GDM1 (cell line): ENCODE data around the gene AASDHPPT.
A peak's percentile ranks its signal among the peaks of the same experiment; 100 is the strongest.
"Not testable (repeated sequence)": the region's sequence is repeated elsewhere in the genome, so short reads cannot be mapped to it uniquely, and the experiment has no call there.

ENCODE experiments used
- DNase-seq: peaks from one replicate; lab custom pipeline; 2025; lab: John Stamatoyannopoulos, UW

AASDHPPT gene

GRCh38 chr11:106077609-106078455 is at the start of gene AASDHPPT:
AASDHPPT (plus strand) TSS chr11:106077662; CDS start chr11:106077711, 49 bp downstream.
- peak; percentile 15 for DNase-seq

- DNase-seq, result no peak
Observed at GRCh38 chr11:106030609-106031008, 46.9 kb upstream of the AASDHPPT start.

- DNase-seq, result no peak
Observed at GRCh38 chr11:106031202-106031810, 46.2 kb upstream of the AASDHPPT start.

GRCh38 chr11:106031936-106032335 is 45.5 kb upstream of the AASDHPPT start:
- DNase-seq, result no peak

GRCh38 chr11:106032861-106033260 is 44.6 kb upstream of the AASDHPPT start:
- DNase-seq, result no peak

- DNase-seq, result no peak
Observed at GRCh38 chr11:106043540-106043939, 33.9 kb upstream of the AASDHPPT start.

- DNase-seq, result no peak
Observed at GRCh38 chr11:106047631-106048030, 29.8 kb upstream of the AASDHPPT start.

GRCh38 chr11:106049727-106050476 is 27.6 kb upstream of the AASDHPPT start:
- no peak for DNase-seq

GRCh38 chr11:106051103-106051502 is 26.4 kb upstream of the AASDHPPT start:
- no peak for DNase-seq

- not testable (repeated sequence) for DNase-seq
Observed at GRCh38 chr11:106058377-106058776, 19.1 kb upstream of the AASDHPPT start.

GRCh38 chr11:106059617-106060016 is 17.8 kb upstream of the AASDHPPT start:
- no peak for DNase-seq

- no peak for DNase-seq
Observed at GRCh38 chr11:106061249-106061784, 16.1 kb upstream of the AASDHPPT start.

GRCh38 chr11:106061954-106062949 is 15.2 kb upstream of the AASDHPPT start:
- no peak for DNase-seq

GRCh38 chr11:106063009-106063408 is 14.5 kb upstream of the AASDHPPT start:
- DNase-seq, result no peak

- DNase-seq, result no peak
Observed at GRCh38 chr11:106070606-106071005, 6.9 kb upstream of the AASDHPPT start.

GRCh38 chr11:106072804-106073203 is 4.7 kb upstream of the AASDHPPT start:
- no peak for DNase-seq

- DNase-seq, result no peak
Observed at GRCh38 chr11:106076171-106076918, 1.1 kb upstream of the AASDHPPT start.

- DNase-seq, result peak; percentile 99
Observed at GRCh38 chr11:106076919-106077608, 398 bp upstream of the AASDHPPT start, which contains the start of gene KBTBD3. KBTBD3 (minus strand) TSS chr11:106077347; CDS start chr11:106059097, 18,250 bp downstream.

GRCh38 chr11:106082096-106082495 is 4.6 kb downstream of the AASDHPPT start:
- DNase-seq, result no peak

- no peak for DNase-seq
Observed at GRCh38 chr11:106086135-106086534, 8.7 kb downstream of the AASDHPPT start.
